Measurements from ENCODE around the gene CHST7. TPM values are rescaled to one million over a fixed set of nuclear protein-coding genes. Genes with fewer than 3 reads are reported as not detected.

CHST7 gene
- total RNA-seq, 6 experiments from 2014 or later: 4.8 to 7.1 (median 5.7) TPM

- Histone ChIP-seq H3K27me3 (no peaks in the 10 kb centered on the region), H3K4me1 (no peaks in the 10 kb centered on the region), H3K27ac (no peak overlapping the region), H3K4me3 (no peak overlapping the region), H3K9me3 (no peaks in the 10 kb centered on the region), H3K36me3 (no peaks in the 10 kb centered on the region)
- ATAC-seq: no peak
- no peak for DNase-seq
- TF ChIP-seq POLR2A (IDR thresholded peaks at IDR 0.05): no peak
- TF ChIP-seq CTCF (IDR thresholded peaks at IDR 0.05): no peak
- WGBS (ENCODE audit: insufficient coverage, low coverage, low lambda C conversion rate, missing lambda C conversion rate): 73% methylated on average over 5 of the region's 5 CpGs
- intact Hi-C loops (cut with DNase I): no loop called here
Measured at GRCh38 chrX:46647251-46647650, 73.7 kb downstream of the CHST7 start.

Small RNA genes lying within 50 kb of the gene (small RNA-seq; reads per million reads assigned to genes)
- 0 reads per million in 2 experiments for gene RF00017

Other genes starting within 250 kb of the CHST7 start
- 1 to 10 TPM in 5 of 6 experiments, under 1 TPM in 1; 0.86 to 3.1 (median 2.2) TPM for gene ZNF674, start 28.3 kb upstream of the CHST7 start, total RNA-seq
- gene SLC9A7, start 185.4 kb downstream of the CHST7 start, total RNA-seq: 1 to 10 TPM; 5.7 to 9.0 (median 6.4) TPM